Liver (tissue), 9 donors: ENCODE results near the gene DNHD1. TPM values are rescaled to one million over a fixed set of nuclear protein-coding genes. Genes with fewer than 3 reads are reported as not detected.

Experiments used
- DNase-seq: peaks from one replicate; pipeline ENCODE4 v3.0.0-alpha.2; 2017; ENCODE audit warnings: low spot score
- H3K27ac ChIP-seq, 2 donors: one replicate each; pipeline ENCODE4 v1.7.0; 2013; ENCODE audit warnings: inconsistent platforms in 2 of 2, low read length in 2 of 2, control low read depth in 1 of 2, low read depth in 1 of 2, mild to moderate bottlenecking in 1 of 2
- H3K27me3 ChIP-seq, 4 donors: one replicate each; pipeline versions ENCODE4 v1.6.1 to v1.7.0; 2013; ENCODE audit warnings: low read length in 3 of 4, inconsistent platforms in 1 of 4, mild to moderate bottlenecking in 1 of 4, moderate library complexity in 1 of 4; ENCODE audit not compliant: control insufficient read depth in 4 of 4, insufficient read depth in 4 of 4
- H3K36me3 ChIP-seq, 4 donors: one replicate each; pipeline versions ENCODE4 v1.6.1 to v1.7.0; 2013; ENCODE audit warnings: low read length in 3 of 4, mild to moderate bottlenecking in 3 of 4, low read depth in 1 of 4, moderate library complexity in 1 of 4; ENCODE audit not compliant: control insufficient read depth in 4 of 4, insufficient read depth in 3 of 4
- H3K4me1 ChIP-seq, 4 donors: one replicate each; pipeline versions ENCODE4 v1.6.1 to v1.7.0; 2013; ENCODE audit warnings: low read length in 3 of 4, mild to moderate bottlenecking in 3 of 4, moderate library complexity in 1 of 4; ENCODE audit not compliant: control insufficient read depth in 4 of 4, insufficient read depth in 4 of 4
- H3K4me3 ChIP-seq, 3 donors: one replicate each; pipeline versions ENCODE4 v1.6.1 to v1.7.0; 2013; ENCODE audit warnings: low read length in 3 of 3, control low read depth in 1 of 3, low read depth in 1 of 3, mild to moderate bottlenecking in 1 of 3
- H3K9ac ChIP-seq, 2 donors: one replicate each; pipeline ENCODE4 v1.7.0; 2013; ENCODE audit warnings: low read length in 2 of 2, mild to moderate bottlenecking in 2 of 2, moderate library complexity in 2 of 2, control low read depth in 1 of 2, low read depth in 1 of 2
- H3K9me3 ChIP-seq, 4 donors: one replicate each; pipeline versions ENCODE4 v1.6.1 to v1.7.0; 2013; ENCODE audit warnings: low read length in 3 of 4; ENCODE audit not compliant: control insufficient read depth in 4 of 4
- ATF3 ChIP-seq: IDR thresholded peaks from 2 replicates; pipeline ENCODE4 v1.6.1; 2016; ENCODE audit warnings: antibody characterized with exemption
- CTCF ChIP-seq: fragments of 150-350 bp; IDR thresholded peaks from 2 replicates; pipeline ENCODE4 v1.5.1; 2017; ENCODE audit warnings: improper control_type of control experiment, low read depth, low read length; ENCODE audit not compliant: missing input control
- EGR1 ChIP-seq, 2 donors: IDR thresholded peaks; 2 replicates each; pipeline ENCODE4 v1.6.1; 2016 to 2018; ENCODE audit warnings: antibody characterized with exemption in 2 of 2, low read depth in 2 of 2
- FOXA2 ChIP-seq: IDR thresholded peaks from 2 replicates; pipeline ENCODE4 v1.6.1; 2016; ENCODE audit warnings: antibody characterized with exemption
- GABPA ChIP-seq, 2 donors: IDR thresholded peaks in 1 of 2; conservative IDR thresholded peaks in 1 of 2; 2 replicates each; pipeline ENCODE4 v1.6.1; 2016; ENCODE audit warnings: antibody characterized with exemption in 2 of 2, mild to moderate bottlenecking in 1 of 2, moderate library complexity in 1 of 2
- HNF4A ChIP-seq, 2 donors: conservative IDR thresholded peaks; 2 replicates each; pipeline ENCODE4 v1.6.1; 2016; ENCODE audit warnings: antibody characterized with exemption in 2 of 2, mild to moderate bottlenecking in 2 of 2
- HNF4G ChIP-seq: IDR thresholded peaks from 2 replicates; pipeline ENCODE4 v1.6.1; 2016; ENCODE audit warnings: antibody characterized with exemption
- JUND ChIP-seq, 2 donors: IDR thresholded peaks; 2 replicates each; pipeline ENCODE4 v1.6.1; 2016; ENCODE audit warnings: antibody characterized with exemption in 2 of 2
- MAX ChIP-seq: IDR thresholded peaks from 2 replicates; pipeline ENCODE4 v1.6.1; 2016; ENCODE audit warnings: antibody characterized with exemption
- NR2F2 ChIP-seq: IDR thresholded peaks from 2 replicates; pipeline ENCODE4 v1.6.1; 2016; ENCODE audit warnings: antibody characterized with exemption
- RAD21 ChIP-seq, 2 donors: IDR thresholded peaks; 2 replicates each; pipeline ENCODE4 v1.6.1; 2016; ENCODE audit warnings: antibody characterized with exemption in 2 of 2, mild to moderate bottlenecking in 2 of 2
- REST ChIP-seq: IDR thresholded peaks from 2 replicates; pipeline ENCODE4 v1.6.1; 2016; ENCODE audit warnings: antibody characterized with exemption, mild to moderate bottlenecking
- RXRA ChIP-seq, 2 donors: IDR thresholded peaks; 2 replicates each; pipeline ENCODE4 v1.6.1; 2017 to 2018; ENCODE audit warnings: antibody characterized with exemption in 2 of 2, mild to moderate bottlenecking in 1 of 2
- SP1 ChIP-seq: IDR thresholded peaks from 2 replicates; pipeline ENCODE4 v1.6.1; 2018; ENCODE audit warnings: antibody characterized with exemption, mild to moderate bottlenecking
- TAF1 ChIP-seq: conservative IDR thresholded peaks from 2 replicates; pipeline ENCODE4 v1.6.1; 2016; ENCODE audit warnings: antibody characterized with exemption, mild to moderate bottlenecking
- ZBTB33 ChIP-seq: IDR thresholded peaks from 2 replicates; pipeline ENCODE4 v1.6.1; 2016; ENCODE audit warnings: antibody characterized with exemption
- WGBS: extraction: QIAGEN DNeasy Blood & Tissue Kit; methylation state at CpG from one replicate; pipeline ENCODE4 v1.1.7; 2013; 5-methylcytosine and 5-hydroxymethylcytosine counted together
- polyA plus RNA-seq, 2 donors: library from polyadenylated mRNA; stranded (reverse) in 1 of 2; unstranded in 1 of 2; fragments of 200-250 nt in 1 of 2; fragments of >200 nt in 1 of 2; fragmentation: Nextera tagmentation in 1 of 2; extraction: Ambion mirVana in 1 of 2; gene quantifications; one replicate each; pipeline versions ENCODE4 v1.2.1 to v1.2.3, GENCODE V29; 2013 to 2015
- total RNA-seq, 2 donors: library from RNA; depleted of rRNA; stranded (reverse); fragments of >200 nt; gene quantifications; one replicate each; pipeline ENCODE4 v1.2.3, GENCODE V29; 2014
- donor health status: healthy.
- donor health status: healthy.
- donor health status: healthy.
- donor health status: healthy.
- donor health status: healthy.

The DNHD1 gene
- total and polyA plus RNA-seq, 4 donors, result 2.1 to 23.6 (median 5.0) TPM

GRCh38 chr11:6459099-6459450 is 38.0 kb upstream of the DNHD1 start:
- Histone ChIP-seq H3K27ac (no peak overlapping the region), H3K9me3 (no peaks in the 10 kb centered on the region), H3K36me3 (peaks cover 10 to 53% (median 19%) of the 10 kb centered on the region in 4 donors), H3K27me3 (no peaks in the 10 kb centered on the region), H3K4me3 (no peak overlapping the region), H3K4me1 (no peaks in the 10 kb centered on the region), H3K9ac (no peak overlapping the region)
- no peak for DNase-seq
- TF ChIP-seq RAD21 (IDR thresholded peaks at IDR 0.05) (no peak), CTCF (no peak), NR2F2 (no peak), MAX (no peak), JUND (IDR thresholded peaks at IDR 0.05) (no peak), GABPA (IDR thresholded peaks at IDR 0.05 in 1 of 2, conservative IDR thresholded peaks at IDR 0.05 in 1 of 2) (no peak), SP1 (no peak), EGR1 (IDR thresholded peaks at IDR 0.05; ENCODE audit: low read depth in 2 of 2) (no peak), ATF3 (no peak), TAF1 (no peak), REST (no peak), ZBTB33 (no peak), RXRA (IDR thresholded peaks at IDR 0.05) (no peak), HNF4A (conservative IDR thresholded peaks at IDR 0.05) (no peak), FOXA2 (no peak), HNF4G (no peak)
- 90% methylated on average over 1 of the region's 1 CpG for WGBS
